A549 (cell line): ENCODE measurements around the gene RHEBL1. TPM values are rescaled to one million over a fixed set of nuclear protein-coding genes. Genes with fewer than 3 reads are reported as not detected.
A peak's percentile ranks its signal among the peaks of the same experiment; 100 is the strongest.

Experiments used
- ATAC-seq, 2 experiments: fragments of 200-7000 bp in 1 of 2; fragments of >200 bp in 1 of 2; cut with Nextera tagmentation in 1 of 2; cut with Tn5 transposase in 1 of 2; 3 replicates each; pipeline versions ENCODE4 v1.8.0 to v1.9.1; 2018 to 2020; ENCODE audit warnings: mild to moderate bottlenecking in 1 of 2, moderate library complexity in 1 of 2
- CTCF ChIA-PET: fragments of 300-600 bp; sonication (Branson Sonifier 250); formaldehyde crosslinking; extraction: SDS; loops from one replicate; lab custom pipeline; 2021; ENCODE audit warnings: antibody characterized with exemption, inconsistent platforms; lab: Yijun Ruan, JAX
- POLR2A ChIA-PET: fragments of 350-600 bp; formaldehyde crosslinking; extraction: SDS; loops from one replicate; lab custom pipeline; 2021; ENCODE audit warnings: antibody characterized with exemption, inconsistent platforms; lab: Yijun Ruan, JAX
- DNase-seq, 2 experiments: peaks; one replicate each; pipeline versions ENCODE4 v3.0.0 to v3.0.0-alpha.2; 2011 to 2016; ENCODE audit warnings: low read depth in 1 of 2, low spot score in 1 of 2
- FAIRE-seq: peaks from 2 replicates; lab custom pipeline; 2011; peaks lifted over from hg19 to GRCh38; lab: Jason Lieb, UNC
- H3K27ac ChIP-seq, 2 experiments: fragments of >200 bp; sonication (Bioruptor Twin); formaldehyde crosslinking; 3 replicates each; pipeline ENCODE4 v1.5.1; 2016 to 2017
- H3K4me1 ChIP-seq: fragments of >200 bp; sonication (Bioruptor Twin); formaldehyde crosslinking; 3 replicates; pipeline ENCODE4 v1.6.1; 2016
- H3K4me2 ChIP-seq: fragments of >200 bp; sonication (Bioruptor Twin); formaldehyde crosslinking; 3 replicates; pipeline ENCODE4 v1.6.1; 2016
- H3K4me3 ChIP-seq: fragments of >200 bp; sonication (Bioruptor Twin); formaldehyde crosslinking; 3 replicates; pipeline ENCODE4 v1.5.1; 2016
- H3K9me3 ChIP-seq: fragments of >200 bp; sonication (Bioruptor Twin); formaldehyde crosslinking; 3 replicates; pipeline ENCODE4 v1.6.1; 2016
- CHD2 ChIP-seq: fragments of 150-350 bp; IDR thresholded peaks from 2 replicates; pipeline ENCODE4 v1.6.1; 2014; ENCODE audit warnings: low read length; ENCODE audit not compliant: partially characterized antibody
- CTCF ChIP-seq: fragments of >200 bp; sonication (Bioruptor Twin); formaldehyde crosslinking; IDR thresholded peaks from 3 replicates; pipeline ENCODE4 v1.5.1; 2016
- EHF ChIP-seq: fragments of 250-450 bp; sonication (Bioruptor Pico); IDR thresholded peaks from 2 replicates; pipeline ENCODE4 v1.5.0; 2020; ENCODE audit warnings: mild to moderate bottlenecking
- EHMT2 ChIP-seq: fragments of 200-600 bp; sonication (generic); IDR thresholded peaks from 2 replicates; pipeline ENCODE4 v1.6.1; 2016; ENCODE audit warnings: antibody characterized with exemption, low read depth, mild to moderate bottlenecking, moderate library complexity
- ELK1 ChIP-seq: fragments of 150-350 bp; IDR thresholded peaks from 2 replicates; pipeline ENCODE4 v1.6.1; 2014; ENCODE audit warnings: low read depth, mild to moderate bottlenecking, low read length
- ESRRA ChIP-seq: fragments of 150-350 bp; IDR thresholded peaks from 2 replicates; pipeline ENCODE4 v1.6.1; 2014; ENCODE audit warnings: mild to moderate bottlenecking, low read length, borderline replicate concordance
- FOSL2 ChIP-seq, 2 experiments: fragments of 450-650 bp in 1 of 2; fragments of >200 bp in 1 of 2; sonication (Bioruptor Twin) in 1 of 2; formaldehyde crosslinking; IDR thresholded peaks; 2 replicates each; pipeline versions ENCODE4 v1.5.0 to v1.6.1; 2016 to 2020; ENCODE audit warnings: mild to moderate bottlenecking in 1 of 2, moderate library complexity in 1 of 2
- FOXS1 ChIP-seq: fragments of 250-450 bp; sonication (Bioruptor Pico); IDR thresholded peaks from 2 replicates; pipeline ENCODE4 v1.5.0; 2020; ENCODE audit warnings: mild to moderate bottlenecking, moderate library complexity
- HDAC2 ChIP-seq: fragments of 200-600 bp; sonication (generic); IDR thresholded peaks from 2 replicates; pipeline ENCODE4 v1.6.1; 2016
- HOXA7 ChIP-seq: fragments of 250-450 bp; sonication (Bioruptor Pico); IDR thresholded peaks from 2 replicates; pipeline ENCODE4 v1.5.0; 2020; ENCODE audit warnings: mild to moderate bottlenecking, moderate library complexity
- JUNB ChIP-seq: fragments of >200 bp; sonication (Bioruptor Twin); formaldehyde crosslinking; IDR thresholded peaks from 2 replicates; pipeline ENCODE4 v1.6.1; 2016
- MAX ChIP-seq: IDR thresholded peaks from 2 replicates; pipeline ENCODE4 v1.6.1; 2012
- PHF8 ChIP-seq: fragments of 200-600 bp; sonication (generic); IDR thresholded peaks from 2 replicates; pipeline ENCODE4 v1.6.1; 2016; ENCODE audit warnings: low read depth, mild to moderate bottlenecking, antibody characterized with exemption, moderate library complexity, borderline replicate concordance
- POLR2A ChIP-seq: IDR thresholded peaks from 2 replicates; pipeline ENCODE4 v1.6.1; 2012; ENCODE audit warnings: mild to moderate bottlenecking, low read length
- RAD21 ChIP-seq, 2 experiments: fragments of >200 bp in 1 of 2; sonication (Bioruptor Twin) in 1 of 2; formaldehyde crosslinking in 1 of 2; IDR thresholded peaks in 1 of 2; conservative IDR thresholded peaks in 1 of 2; 2 replicates in 1 of 2; 3 replicates in 1 of 2; pipeline ENCODE4 v1.6.1; 2012 to 2018; ENCODE audit warnings: inconsistent platforms in 1 of 2
- RCOR1 ChIP-seq: fragments of 150-350 bp; IDR thresholded peaks from 2 replicates; pipeline ENCODE4 v1.6.1; 2014; ENCODE audit warnings: antibody characterized with exemption, low read length, low read depth
- REST ChIP-seq: fragments of 200-600 bp; sonication (generic); IDR thresholded peaks from 2 replicates; pipeline ENCODE4 v1.6.1; 2016; ENCODE audit warnings: antibody characterized with exemption, mild to moderate bottlenecking, moderate library complexity
- RFX5 ChIP-seq: fragments of 450-650 bp; IDR thresholded peaks from 2 replicates; pipeline ENCODE4 v1.7.1; 2014; ENCODE audit warnings: antibody characterized with exemption, mild to moderate bottlenecking, moderate library complexity
- RNF2 ChIP-seq: fragments of 200-600 bp; sonication (generic); IDR thresholded peaks from 2 replicates; pipeline ENCODE4 v1.6.1; 2016; ENCODE audit warnings: low read depth, mild to moderate bottlenecking, antibody characterized with exemption, moderate library complexity, borderline replicate concordance
- SMC3 ChIP-seq: fragments of >200 bp; sonication (Bioruptor Twin); formaldehyde crosslinking; IDR thresholded peaks from 3 replicates; pipeline ENCODE4 v1.6.1; 2018; ENCODE audit warnings: inconsistent platforms
- SREBF2 ChIP-seq: fragments of 450-650 bp; IDR thresholded peaks from 2 replicates; pipeline ENCODE4 v1.6.1; 2014; ENCODE audit warnings: mild to moderate bottlenecking, moderate library complexity
- TFCP2L1 ChIP-seq: fragments of 250-450 bp; sonication (Bioruptor Pico); IDR thresholded peaks from 2 replicates; pipeline ENCODE4 v1.5.0; 2021; ENCODE audit warnings: mild to moderate bottlenecking
- USF2 ChIP-seq: fragments of 450-650 bp; IDR thresholded peaks from 2 replicates; pipeline ENCODE4 v1.6.1; 2014; ENCODE audit warnings: antibody characterized with exemption
- ZC3H11A ChIP-seq: fragments of 450-650 bp; IDR thresholded peaks from 2 replicates; pipeline ENCODE4 v1.6.1; 2014; ENCODE audit warnings: antibody characterized with exemption, mild to moderate bottlenecking
- ZSCAN20 ChIP-seq: fragments of 250-450 bp; sonication (Bioruptor Pico); IDR thresholded peaks from 2 replicates; pipeline ENCODE4 v1.8.0; 2022; ENCODE audit warnings: mild to moderate bottlenecking, moderate library complexity
- WGBS: methylation state at CpG from one replicate; pipeline ENCODE4 v1.1.6; 2017; ENCODE audit errors: missing lambda C conversion rate; 5-methylcytosine and 5-hydroxymethylcytosine counted together
- polyA plus RNA-seq, 4 experiments: library from polyadenylated mRNA; depleted of rRNA in 3 of 4; stranded (reverse); fragments of >200 nt; fragmentation: RNase III in 1 of 4; extraction: RNeasy Plus Mini Kit Qiagen cat#74134 plus additional on column Dnase treatment in 1 of 4; gene quantifications; 2 replicates in 3 of 4; 3 replicates in 1 of 4; pipeline ENCODE4 v1.2.3, GENCODE V29; 2011 to 2017

RHEBL1 gene
- polyA plus RNA-seq, 2 of the 4 experiments (the other 2 are of a cell fraction): 2.1 to 4.0 TPM

- peak in 1 of 2 experiments; percentile 51 for DNase-seq
- peak overlapping the region; percentile 81 for H3K4me3 ChIP-seq
- WGBS: 4% methylated on average over 16 of the region's 16 CpGs
- peaks cover 30% of the 10 kb centered on the region for H3K4me1 ChIP-seq
- H3K4me2 ChIP-seq: peak overlapping the region; percentile 96
- H3K27ac ChIP-seq: peak overlapping the region; percentile 94 to 99
- H3K9me3 ChIP-seq: no peaks in the 10 kb centered on the region
- TF ChIP-seq PHF8 (0 out of 2 replicates have a peak, but pooled peaks have one; percentile 0), ZC3H11A (no peak)
- ChIA-PET POLR2A (interaction anchor here (1.7 kb wide), 1 partner anchor 9 kb away, joined by 4 read pairs; no protein-coding TSS in a partner anchor), CTCF (interaction anchor here (1.0 to 7.8 kb wide), 5 partner anchors 9 to 35 kb away, joined by 3 to 166 read pairs (median 5); partner anchors contain the start of genes DHH and RHEBL1)
- FAIRE-seq: no peak
- no peak; a peak in 1 of 6 replicates for ATAC-seq
These were observed 8.6 kb downstream of the RHEBL1 start for GRCh38 chr12:49061157-49061650.

- peaks cover 34% of the 10 kb centered on the region for H3K4me1 ChIP-seq
- peak; percentile 75 to 81 for ATAC-seq
- CTCF ChIA-PET: interaction anchor here (1.0 to 1.9 kb wide), 4 partner anchors 9 to 61 kb away, joined by 3 to 5 read pairs (median 4); partner anchors contain the start of gene RHEBL1
- POLR2A ChIA-PET: interaction anchor here (1.7 to 2.2 kb wide), 2 partner anchors 10 to 12 kb away, joined by 4 to 7 read pairs; no protein-coding TSS in a partner anchor
- peak within 1 kb of the TSS; percentile 94 to 99 for H3K27ac ChIP-seq
- peak within 1 kb of the TSS; percentile 96 for H3K4me2 ChIP-seq
- peak; percentile 95 to 98 for DNase-seq
- H3K9me3 ChIP-seq: no peaks in the 10 kb centered on the region
- H3K4me3 ChIP-seq: peak within 1 kb of the TSS; percentile 81
- 2% methylated on average over 55 of the region's 74 CpGs for WGBS
- no peak for FAIRE-seq
- TF ChIP-seq TFCP2L1 (CRISPR knock-in tag) (peak; percentile 74; the same call in 1 of the 2 replicates), REST (peak; percentile 35; the same call in 1 of the 2 replicates), RNF2 (no peak), RFX5 (no peak), JUNB (no peak), HDAC2 (no peak; the same call in 1 of the 2 replicates), USF2 (peak; percentile 62), FOXS1 (peak; percentile 66; the same call in 1 of the 2 replicates), ZSCAN20 (CRISPR knock-in tag) (no peak), FOSL2 (IDR thresholded peaks at IDR 0.05) (no peak), FOSL2 (CRISPR knock-in tag; IDR thresholded peaks at IDR 0.05) (peak; percentile 70), ELK1 (no peak), EHMT2 (no peak), EHF (CRISPR knock-in tag) (peak; percentile 53; the same call in 1 of the 2 replicates), CTCF (no peak), MAX (peak; percentile 100), SMC3 (no peak), RCOR1 (0 out of 2 replicates have a peak, but pooled peaks have one; percentile 30), HOXA7 (CRISPR knock-in tag) (no peak; the same call in 1 of the 2 replicates), CHD2 (peak; percentile 86), POLR2A (peak; percentile 59), RAD21 (conservative IDR thresholded peaks at IDR 0.05 in 1 of 2, IDR thresholded peaks at IDR 0.05 in 1 of 2) (no peak), ESRRA (peak; percentile 50; the same call in 1 of the 2 replicates), SREBF2 (no peak)
These were observed 9.3 kb downstream of the RHEBL1 start, which contains the start of gene KMT2D for GRCh38 chr12:49060237-49061156. KMT2D (minus strand) TSS chr12:49060794; CDS start chr12:49055324, 5,470 bp downstream.
